Memory B cell (primary cell): ENCODE measurements around the gene STAT3.
"Not testable (repeated sequence)": the region's sequence is repeated elsewhere in the genome, so short reads cannot be mapped to it uniquely, and the experiment has no call there.

Experiments used
- ATAC-seq: fragments of 150-1000 bp; cut with Tn5 transposase; 2 replicates; pipeline ENCODE4 v1.10.0; 2021; ENCODE audit warnings: low read depth, mild to moderate bottlenecking, moderate library complexity
- DNase-seq, 2 donors: peaks; one replicate each; pipeline ENCODE4 v3.0.0; 2022; ENCODE audit warnings: low spot score in 2 of 2
- H3K27ac Mint-ChIP-seq: one replicate; pipeline ENCODE4 v1.8.0; 2022; ENCODE audit warnings: mild to moderate bottlenecking, moderate library complexity, mixed read lengths
- H3K27me3 Mint-ChIP-seq: one replicate; pipeline ENCODE4 v1.8.0; 2022; ENCODE audit warnings: mixed read lengths
- H3K36me3 Mint-ChIP-seq: one replicate; pipeline ENCODE4 v1.8.0; 2022; ENCODE audit warnings: mild to moderate bottlenecking, mixed read lengths
- H3K4me1 Mint-ChIP-seq: one replicate; pipeline ENCODE4 v1.8.0; 2022; ENCODE audit warnings: mixed read lengths
- H3K4me3 Mint-ChIP-seq: one replicate; pipeline ENCODE4 v1.8.0; 2022; ENCODE audit warnings: mild to moderate bottlenecking, moderate library complexity, mixed read lengths
- H3K9me3 Mint-ChIP-seq: one replicate; pipeline ENCODE4 v1.8.0; 2022; ENCODE audit warnings: mixed read lengths

Gene STAT3

DNA sequence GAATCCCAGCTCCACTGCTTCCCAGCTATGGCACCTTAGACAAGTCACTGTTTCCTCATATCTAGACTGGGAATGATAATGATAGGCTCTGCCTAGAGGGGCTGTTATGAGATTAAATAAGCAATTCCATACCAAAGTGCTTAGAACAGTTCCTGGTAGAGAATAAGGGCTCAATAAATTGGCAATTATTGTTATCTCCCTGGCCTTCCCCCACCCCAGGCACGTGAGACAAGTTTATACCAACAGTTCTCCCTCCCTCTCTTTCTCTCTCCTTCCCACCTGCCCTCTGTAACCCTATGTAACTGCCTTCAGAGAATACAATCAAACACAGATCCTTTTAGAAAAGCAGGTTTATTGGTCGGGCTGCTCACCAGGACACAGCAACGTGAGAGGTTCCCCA is 13.9 kb upstream of the STAT3 start:
- Mint-ChIP-seq H3K4me1 (peaks cover 3% of the 10 kb centered on the region), H3K27me3 (peaks cover 3% of the 10 kb centered on the region), H3K9me3 (no peaks in the 10 kb centered on the region), H3K27ac (no peak overlapping the region), H3K36me3 (no peaks in the 10 kb centered on the region), H3K4me3 (no peak overlapping the region)
- no peak for DNase-seq
- ATAC-seq = no peak

DNA sequence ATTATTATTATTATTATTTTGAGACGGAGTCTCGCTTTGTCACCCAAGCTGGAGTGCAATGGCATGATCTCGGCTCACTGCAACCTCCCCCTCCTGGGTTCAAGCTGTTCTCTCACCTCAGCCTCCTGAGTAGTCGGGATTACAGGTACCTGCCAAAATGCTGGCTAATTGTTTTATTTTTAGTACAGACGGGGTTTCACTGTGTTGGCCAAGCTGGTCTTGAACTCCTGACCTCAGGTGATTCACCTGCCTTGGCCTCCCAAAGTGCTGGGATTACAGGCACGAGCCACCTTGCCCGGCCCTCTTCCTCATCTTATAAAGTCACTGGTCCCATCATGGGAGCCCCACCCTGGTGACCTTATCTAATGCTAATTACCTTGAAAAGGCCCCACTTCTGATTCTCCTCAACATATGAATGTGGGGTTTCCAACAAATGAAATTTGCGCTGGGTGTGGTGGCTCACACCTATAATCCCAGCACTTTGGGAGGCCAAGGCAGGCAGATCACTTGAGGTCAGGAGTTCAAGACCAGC is 12.7 kb upstream of the STAT3 start:
- H3K4me3 Mint-ChIP-seq, ATAC-seq, H3K36me3 Mint-ChIP-seq, H3K27ac Mint-ChIP-seq, DNase-seq, H3K9me3 Mint-ChIP-seq, H3K27me3 Mint-ChIP-seq, H3K4me1 Mint-ChIP-seq: not testable (repeated sequence)

DNA sequence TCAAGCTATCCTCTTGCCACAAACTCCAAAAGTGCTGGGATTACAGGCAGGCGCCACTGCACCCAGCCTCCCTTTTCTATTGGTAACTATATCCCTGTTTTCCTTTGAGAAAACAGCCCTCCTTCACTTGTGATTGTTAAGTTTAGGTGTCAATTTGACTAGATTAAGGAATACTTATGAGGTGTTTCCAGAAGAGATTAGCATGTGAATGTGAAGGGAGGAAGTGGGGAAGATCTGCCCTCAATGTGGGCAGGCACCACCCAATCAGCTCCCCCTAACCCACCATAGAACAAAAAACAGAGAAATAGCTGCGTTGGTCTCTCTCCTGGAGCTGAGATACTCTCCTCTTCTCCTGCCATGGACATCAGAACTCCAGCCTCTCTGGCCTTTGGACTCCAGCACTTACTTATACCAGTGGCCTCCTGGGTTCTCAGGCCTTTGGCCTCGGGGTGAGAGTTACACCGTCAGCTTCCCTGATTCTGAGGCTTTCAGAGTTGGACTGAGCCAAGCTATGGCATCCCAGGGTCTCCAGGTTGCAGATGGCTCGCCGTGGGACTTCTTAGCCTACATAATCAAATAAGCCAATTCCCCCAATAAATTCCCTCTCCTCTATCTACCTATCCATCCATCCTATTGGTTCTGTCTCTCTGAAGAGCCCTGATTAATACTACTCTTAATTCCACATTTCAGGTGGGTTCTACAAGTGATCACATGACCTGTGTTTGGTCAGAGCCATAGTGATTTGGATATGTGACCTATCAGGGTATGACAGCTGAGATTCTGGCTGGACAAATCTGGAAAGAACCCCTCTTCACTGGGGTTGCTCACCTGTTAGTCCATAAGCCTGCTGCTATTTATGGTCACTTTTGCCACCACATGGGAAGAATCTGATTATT is 12.0 kb upstream of the STAT3 start:
- H3K4me3 Mint-ChIP-seq = no peak overlapping the region
- no peaks in the 10 kb centered on the region for H3K36me3 Mint-ChIP-seq
- no peaks in the 10 kb centered on the region for H3K9me3 Mint-ChIP-seq
- no peak for ATAC-seq
- peaks cover 3% of the 10 kb centered on the region for H3K27me3 Mint-ChIP-seq
- H3K27ac Mint-ChIP-seq = no peak overlapping the region
- no peaks in the 10 kb centered on the region for H3K4me1 Mint-ChIP-seq
- DNase-seq = no peak

DNA sequence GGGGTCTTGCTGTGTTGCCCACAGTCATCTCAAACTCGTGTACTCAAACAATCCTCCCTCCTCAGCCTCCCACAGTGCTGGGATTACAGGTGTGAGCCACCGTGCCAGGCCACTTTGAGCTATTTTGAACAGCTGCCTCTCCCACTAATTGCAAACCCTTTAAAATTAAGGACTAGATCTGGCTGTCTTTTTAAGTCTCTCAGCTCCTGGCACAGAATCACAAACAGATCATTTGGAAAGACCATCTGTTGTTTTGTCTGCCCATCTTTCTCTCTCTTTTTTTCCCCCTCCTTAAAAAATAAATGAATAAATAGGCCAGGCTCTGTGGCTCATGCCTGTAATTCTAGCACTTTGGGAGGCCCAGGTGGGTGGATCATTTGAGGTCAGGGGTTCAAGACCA is 10.9 kb upstream of the STAT3 start:
- DNase-seq = no peak
- Mint-ChIP-seq H3K9me3 (no peaks in the 10 kb centered on the region), H3K36me3 (no peaks in the 10 kb centered on the region), H3K4me1 (peaks cover 3% of the 10 kb centered on the region), H3K27me3 (peaks cover 2% of the 10 kb centered on the region), H3K27ac (no peak overlapping the region), H3K4me3 (no peak overlapping the region)
- ATAC-seq = no peak

DNA sequence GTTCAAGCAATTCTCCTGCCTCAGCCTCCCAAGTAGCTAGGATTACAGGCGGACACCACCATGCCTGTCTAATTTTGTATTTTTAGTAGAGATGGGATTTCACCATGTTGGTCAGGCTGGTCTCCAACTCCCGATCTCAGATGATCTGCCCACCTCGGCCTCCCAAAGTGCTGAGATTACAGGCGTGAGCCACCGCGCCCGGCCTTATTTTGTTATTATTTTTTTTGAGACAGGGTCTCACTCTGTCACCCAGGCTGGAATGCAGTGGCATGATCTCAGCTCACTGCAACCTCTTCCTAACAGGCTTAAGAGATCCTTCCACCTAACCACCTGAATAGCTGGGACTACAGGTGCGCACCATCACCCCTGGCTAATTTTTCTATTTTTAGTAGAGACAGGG is 7.4 kb upstream of the STAT3 start:
- not testable (repeated sequence) for H3K36me3 Mint-ChIP-seq, H3K9me3 Mint-ChIP-seq, ATAC-seq, H3K4me3 Mint-ChIP-seq, DNase-seq, H3K27ac Mint-ChIP-seq, H3K4me1 Mint-ChIP-seq, H3K27me3 Mint-ChIP-seq

DNA sequence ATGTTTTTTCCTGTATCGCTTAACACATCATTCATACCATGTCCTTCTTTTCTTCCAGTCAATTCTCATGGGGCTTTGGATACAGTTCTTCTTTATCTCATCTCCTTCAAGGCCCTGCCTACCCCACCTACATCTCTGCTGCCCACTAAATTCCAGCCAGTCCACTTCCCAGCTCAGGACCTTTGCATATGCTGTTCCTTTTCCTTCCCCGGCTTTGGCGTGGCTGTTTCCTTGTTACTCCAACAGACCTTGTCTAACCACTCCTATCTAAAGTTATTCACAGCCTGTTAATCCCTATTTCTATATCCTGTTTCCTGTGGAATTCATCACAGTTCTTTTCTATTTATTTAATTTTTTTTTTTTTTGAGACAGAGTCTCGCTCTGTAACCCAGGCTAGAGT is 6.6 kb upstream of the STAT3 start:
- no peak for DNase-seq
- Mint-ChIP-seq H3K4me3 (no peak overlapping the region), H3K4me1 (peaks cover 11% of the 10 kb centered on the region), H3K36me3 (no peaks in the 10 kb centered on the region), H3K27ac (peak overlapping the region; percentile 76), H3K27me3 (no peaks in the 10 kb centered on the region), H3K9me3 (no peaks in the 10 kb centered on the region)
- no peak for ATAC-seq

DNA sequence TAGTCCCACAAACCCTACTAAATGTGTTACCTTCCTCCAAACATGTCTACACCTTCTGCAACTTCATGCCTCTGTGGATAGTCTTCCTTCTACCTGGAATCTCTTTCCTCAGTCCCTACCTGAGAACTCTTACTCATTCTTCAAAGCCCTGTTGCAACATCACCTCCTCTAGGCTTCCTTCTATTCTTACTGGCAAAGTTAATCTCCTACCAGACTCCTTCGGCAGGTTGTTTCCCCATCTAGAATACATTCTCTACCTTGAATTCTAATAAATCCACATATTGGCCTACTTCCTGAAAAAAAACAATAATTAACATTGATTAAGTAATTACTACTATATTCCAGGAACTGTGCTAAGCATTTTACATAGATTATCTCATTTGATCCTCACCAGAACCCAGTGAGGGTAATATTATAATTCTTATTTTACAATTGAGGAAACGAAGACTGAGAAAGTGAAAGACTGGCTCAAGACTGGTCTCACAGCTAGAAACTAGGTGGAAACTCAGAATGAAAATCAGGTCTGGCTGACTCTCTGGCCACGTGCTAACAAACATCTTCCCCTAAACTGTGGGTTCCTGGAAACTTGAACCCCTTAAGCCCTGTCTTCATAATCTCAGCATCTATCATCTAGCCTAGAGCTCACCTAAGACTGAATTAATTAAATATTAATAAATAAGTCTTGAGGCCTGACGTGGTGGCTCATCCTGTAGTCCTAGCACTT is 4.6 kb upstream of the STAT3 start:
- Mint-ChIP-seq H3K27me3 (no peaks in the 10 kb centered on the region), H3K4me3 (no peak overlapping the region), H3K9me3 (no peaks in the 10 kb centered on the region), H3K27ac (peak overlapping the region; percentile 32), H3K4me1 (peaks cover 17% of the 10 kb centered on the region), H3K36me3 (no peaks in the 10 kb centered on the region)
- DNase-seq (no peak), ATAC-seq (no peak)

DNA sequence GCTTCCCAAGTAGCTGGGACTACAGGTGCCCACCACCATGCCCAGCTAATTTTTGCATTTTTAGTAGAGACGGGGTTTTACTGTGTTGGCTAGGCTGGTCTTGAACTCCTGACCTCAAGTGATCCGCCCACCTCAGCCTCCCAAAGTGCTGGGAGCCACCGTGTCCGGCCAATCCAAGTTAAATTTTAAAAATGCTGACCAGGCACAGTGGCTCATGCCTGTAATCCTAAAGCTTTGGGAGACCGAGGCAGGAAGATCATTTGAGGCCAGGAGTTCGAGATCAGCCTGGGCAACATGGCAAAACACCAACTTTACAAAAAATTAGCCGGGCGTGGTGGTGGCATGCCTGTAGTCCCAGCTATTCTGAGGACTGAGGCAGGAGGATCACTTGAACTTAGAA is 3.2 kb upstream of the STAT3 start:
- H3K9me3 Mint-ChIP-seq, DNase-seq, ATAC-seq, H3K27me3 Mint-ChIP-seq, H3K27ac Mint-ChIP-seq, H3K4me3 Mint-ChIP-seq, H3K36me3 Mint-ChIP-seq: not testable (repeated sequence)
- peaks cover 24% of the 10 kb centered on the region for H3K4me1 Mint-ChIP-seq

DNA sequence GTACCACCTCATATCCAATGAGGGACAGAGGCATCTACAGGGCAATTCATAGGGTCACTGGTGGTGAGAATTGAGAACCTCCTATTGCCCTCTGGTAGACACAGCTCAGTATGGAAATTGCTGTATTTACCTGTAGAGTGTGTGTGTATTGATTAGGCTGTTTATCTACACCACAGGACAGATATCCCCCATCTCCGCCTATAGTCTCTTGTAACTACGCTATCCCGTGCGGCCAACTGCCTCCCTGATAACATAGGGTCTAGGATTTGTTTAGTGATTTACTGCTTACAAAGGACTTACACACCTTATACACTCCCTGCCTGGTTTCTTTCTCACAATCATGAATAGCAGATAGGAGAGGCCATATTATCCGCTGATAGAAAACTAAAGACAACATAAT is 1.7 kb upstream of the STAT3 start:
- H3K36me3 Mint-ChIP-seq = no peaks in the 10 kb centered on the region
- DNase-seq (no peak), ATAC-seq (no peak)
- H3K9me3 Mint-ChIP-seq = no peaks in the 10 kb centered on the region
- H3K27me3 Mint-ChIP-seq = no peaks in the 10 kb centered on the region
- H3K4me3 Mint-ChIP-seq = peak overlapping the region; percentile 73
- H3K27ac Mint-ChIP-seq = peak overlapping the region; percentile 100
- peaks cover 30% of the 10 kb centered on the region for H3K4me1 Mint-ChIP-seq

DNA sequence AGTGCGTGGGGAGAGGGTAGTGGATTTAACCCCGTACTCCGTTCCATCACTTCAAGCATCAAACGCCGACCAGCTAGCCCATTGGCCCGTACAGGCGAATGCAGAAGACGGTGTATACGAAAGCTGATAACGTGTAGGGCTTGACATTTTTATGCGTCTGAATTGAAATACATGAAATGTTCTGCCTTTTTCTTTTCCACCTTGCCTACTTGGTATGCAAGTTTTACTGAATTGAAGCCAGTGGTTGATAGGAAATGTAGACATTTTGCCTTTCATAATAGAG is 834 bp upstream of the STAT3 start:
- no peak for ATAC-seq
- Mint-ChIP-seq H3K27me3 (no peaks in the 10 kb centered on the region), H3K4me3 (peak overlapping the region; percentile 91), H3K9me3 (no peaks in the 10 kb centered on the region), H3K36me3 (no peaks in the 10 kb centered on the region), H3K4me1 (peaks cover 29% of the 10 kb centered on the region), H3K27ac (peak overlapping the region; percentile 100)
- no peak for DNase-seq

DNA sequence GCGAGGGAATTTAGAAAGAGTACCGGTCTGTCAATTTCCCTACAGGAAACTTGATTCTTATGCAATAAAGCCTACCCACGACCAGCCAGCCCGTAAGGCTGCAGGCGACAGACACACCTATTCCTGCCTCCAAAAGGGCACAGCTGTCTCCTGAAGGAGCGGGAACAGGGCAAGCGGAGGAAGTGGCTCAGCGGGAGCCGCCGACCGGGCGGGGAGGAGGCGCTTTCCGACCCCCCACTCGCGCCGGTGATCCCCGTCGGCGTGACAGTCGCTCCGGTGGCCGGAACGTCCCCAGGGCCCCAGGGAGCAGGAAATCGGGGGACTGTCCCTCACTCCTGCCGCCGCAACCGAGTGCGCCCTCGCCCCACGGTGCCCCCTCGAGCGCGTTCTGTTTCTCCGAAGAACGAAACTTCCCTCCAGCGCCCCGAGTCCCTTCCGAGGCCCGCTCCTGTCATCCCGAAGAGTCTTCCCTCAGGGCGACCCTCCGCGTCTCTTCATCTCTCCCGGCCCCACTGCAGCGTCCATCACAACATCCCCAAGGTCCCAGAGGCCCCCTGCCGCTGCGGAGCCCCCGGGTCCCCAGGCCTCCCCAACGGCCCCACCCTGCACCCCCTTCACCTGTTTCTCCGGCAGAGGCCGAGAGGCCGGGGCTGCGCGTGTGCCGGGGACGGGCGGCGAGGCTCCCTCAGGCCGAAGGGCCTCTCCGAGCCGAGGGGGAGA is 421 bp downstream of the STAT3 start:
- no peak for ATAC-seq
- peak overlapping the region; percentile 100 for H3K27ac Mint-ChIP-seq
- no peaks in the 10 kb centered on the region for H3K36me3 Mint-ChIP-seq
- no peaks in the 10 kb centered on the region for H3K27me3 Mint-ChIP-seq
- H3K4me1 Mint-ChIP-seq = peaks cover 30% of the 10 kb centered on the region
- peak overlapping the region; percentile 91 for H3K4me3 Mint-ChIP-seq
- no peaks in the 10 kb centered on the region for H3K9me3 Mint-ChIP-seq
- DNase-seq = peak in 1 of 2 donors; percentile 30

DNA sequence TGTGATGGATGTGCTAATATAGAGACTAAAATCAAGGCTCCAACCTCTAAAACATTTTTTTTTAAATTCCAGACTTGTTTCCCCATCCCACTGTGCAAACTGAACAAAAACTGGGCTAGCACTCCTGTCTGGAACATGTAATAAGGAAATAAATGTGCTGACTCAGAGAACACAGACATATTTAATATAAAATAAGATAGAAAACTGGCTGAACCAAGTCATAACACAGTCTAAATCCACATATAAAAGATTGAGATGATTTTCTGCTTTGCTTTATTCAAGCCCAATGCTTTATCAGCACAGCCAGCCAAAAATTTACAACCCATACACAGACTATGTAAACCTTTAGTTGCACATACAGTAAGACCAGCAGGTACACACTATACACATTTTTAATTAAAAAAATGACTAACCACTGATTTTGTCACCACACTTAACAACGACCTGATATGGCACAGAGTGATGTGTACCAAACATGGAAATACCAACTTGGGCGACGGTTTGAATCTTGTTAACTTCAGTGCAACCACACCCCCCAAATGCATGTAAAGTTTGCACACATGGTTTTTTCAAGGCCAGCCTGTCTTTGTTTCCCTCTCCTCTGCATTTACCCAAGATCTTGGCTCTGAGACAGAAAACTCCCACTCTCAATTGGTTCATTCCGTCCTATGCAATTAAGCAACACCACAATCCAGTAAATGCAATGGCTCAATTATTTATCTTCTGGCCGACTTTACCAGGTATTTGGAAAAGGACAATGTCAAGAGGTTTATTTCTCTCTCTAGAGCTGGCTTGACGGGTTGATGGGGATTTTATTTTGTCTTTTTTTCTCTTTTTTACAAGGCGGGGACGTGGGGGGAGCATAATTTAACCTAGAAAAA is 1.2 kb downstream of the STAT3 start:
- no peaks in the 10 kb centered on the region for H3K9me3 Mint-ChIP-seq
- H3K27ac Mint-ChIP-seq = peak overlapping the region; percentile 100
- H3K27me3 Mint-ChIP-seq = no peaks in the 10 kb centered on the region
- peaks cover 30% of the 10 kb centered on the region for H3K4me1 Mint-ChIP-seq
- no peak for ATAC-seq
- peak overlapping the region; percentile 91 for H3K4me3 Mint-ChIP-seq
- DNase-seq = no peak
- no peaks in the 10 kb centered on the region for H3K36me3 Mint-ChIP-seq

DNA sequence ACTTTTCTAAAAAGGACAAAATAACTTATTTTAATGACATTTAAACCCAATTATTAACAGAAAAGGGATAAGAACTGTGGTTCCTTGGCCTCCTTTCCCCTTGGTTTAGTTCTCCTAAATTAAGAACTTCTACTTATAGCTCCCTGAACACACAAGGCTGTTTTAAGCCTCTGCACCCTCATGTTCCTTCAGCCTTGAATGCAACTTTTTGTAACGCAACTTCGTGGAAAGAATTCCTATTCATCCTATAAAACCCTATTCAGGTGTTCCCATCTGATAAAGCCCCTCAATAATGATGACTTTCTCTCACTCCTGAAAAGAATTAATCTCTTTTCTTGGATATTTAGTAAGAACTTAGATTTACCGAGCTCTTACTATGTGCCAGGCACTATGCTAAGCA is 6.3 kb downstream of the STAT3 start:
- Mint-ChIP-seq H3K27me3 (no peaks in the 10 kb centered on the region), H3K4me3 (no peak overlapping the region), H3K4me1 (peaks cover 42% of the 10 kb centered on the region), H3K27ac (peak overlapping the region; percentile 41), H3K36me3 (no peaks in the 10 kb centered on the region), H3K9me3 (no peaks in the 10 kb centered on the region)
- ATAC-seq = no peak
- no peak for DNase-seq
